Nephron progenitor cell (in vitro differentiated cells): ENCODE results near the gene IL21R.

Experiments used
- DNase-seq: peaks from one replicate; pipeline ENCODE4 v3.0.0; 2021
- H3K27ac Mint-ChIP-seq: 2 replicates; pipeline ENCODE4 v1.8.0; 2021; ENCODE audit warnings: mild to moderate bottlenecking, moderate library complexity, mixed read lengths
- H3K27me3 Mint-ChIP-seq: 2 replicates; pipeline ENCODE4 v1.8.0; 2021; ENCODE audit warnings: mild to moderate bottlenecking, low read depth, mixed read lengths; ENCODE audit not compliant: poor library complexity
- H3K36me3 Mint-ChIP-seq: 2 replicates; pipeline ENCODE4 v1.8.0; 2021; ENCODE audit warnings: low read depth, mixed read lengths
- H3K4me1 Mint-ChIP-seq: 2 replicates; pipeline ENCODE4 v1.8.0; 2021; ENCODE audit warnings: mixed read lengths
- H3K4me3 Mint-ChIP-seq: 2 replicates; pipeline ENCODE4 v1.8.0; 2021; ENCODE audit warnings: mild to moderate bottlenecking, moderate library complexity, mixed read lengths
- H3K9me3 Mint-ChIP-seq: 2 replicates; pipeline ENCODE4 v1.8.0; 2021; ENCODE audit warnings: mild to moderate bottlenecking, moderate library complexity, mixed read lengths
- TF ChIP-seq, protein P1 (sequence below): fragments of 200-600 bp; sonication (generic); IDR thresholded peaks from 2 replicates; pipeline ENCODE4 v1.5.0; 2021; ENCODE audit warnings: antibody characterized with exemption

The IL21R gene

DNA sequence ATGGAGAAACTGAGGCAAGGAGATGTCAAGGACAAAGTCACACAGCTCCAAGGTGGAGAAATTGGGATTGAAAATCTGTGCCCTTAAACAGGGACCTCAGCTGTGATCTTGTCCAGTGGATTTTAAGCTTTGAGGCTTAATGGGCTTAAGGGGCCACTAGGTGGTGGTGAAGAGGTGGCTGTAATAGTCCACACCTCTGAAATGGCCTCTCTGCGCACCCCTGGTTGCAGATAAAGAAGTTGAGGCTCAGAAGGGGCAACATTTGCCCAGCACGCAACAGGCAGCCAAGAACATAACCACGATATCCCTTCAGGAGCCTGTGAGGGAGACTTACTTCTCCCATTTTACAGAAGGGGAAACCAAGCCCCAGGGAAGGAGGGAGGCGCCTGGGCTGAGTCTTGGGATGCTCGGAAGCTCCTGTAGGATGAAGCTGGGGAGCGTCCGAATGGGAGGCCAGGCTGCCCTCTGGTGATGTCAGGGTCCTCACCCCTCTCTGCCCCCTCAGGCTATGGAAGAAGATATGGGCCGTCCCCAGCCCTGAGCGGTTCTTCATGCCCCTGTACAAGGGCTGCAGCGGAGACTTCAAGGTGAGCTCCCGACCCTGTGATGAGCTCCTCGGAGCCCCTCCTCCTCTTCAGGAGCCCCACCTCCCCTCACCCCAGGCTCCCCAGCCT lies 43.7 kb downstream of the IL21R start:
- TF ChIP-seq, protein P1, sequence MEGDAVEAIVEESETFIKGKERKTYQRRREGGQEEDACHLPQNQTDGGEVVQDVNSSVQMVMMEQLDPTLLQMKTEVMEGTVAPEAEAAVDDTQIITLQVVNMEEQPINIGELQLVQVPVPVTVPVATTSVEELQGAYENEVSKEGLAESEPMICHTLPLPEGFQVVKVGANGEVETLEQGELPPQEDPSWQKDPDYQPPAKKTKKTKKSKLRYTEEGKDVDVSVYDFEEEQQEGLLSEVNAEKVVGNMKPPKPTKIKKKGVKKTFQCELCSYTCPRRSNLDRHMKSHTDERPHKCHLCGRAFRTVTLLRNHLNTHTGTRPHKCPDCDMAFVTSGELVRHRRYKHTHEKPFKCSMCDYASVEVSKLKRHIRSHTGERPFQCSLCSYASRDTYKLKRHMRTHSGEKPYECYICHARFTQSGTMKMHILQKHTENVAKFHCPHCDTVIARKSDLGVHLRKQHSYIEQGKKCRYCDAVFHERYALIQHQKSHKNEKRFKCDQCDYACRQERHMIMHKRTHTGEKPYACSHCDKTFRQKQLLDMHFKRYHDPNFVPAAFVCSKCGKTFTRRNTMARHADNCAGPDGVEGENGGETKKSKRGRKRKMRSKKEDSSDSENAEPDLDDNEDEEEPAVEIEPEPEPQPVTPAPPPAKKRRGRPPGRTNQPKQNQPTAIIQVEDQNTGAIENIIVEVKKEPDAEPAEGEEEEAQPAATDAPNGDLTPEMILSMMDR, result no peak
- H3K36me3 Mint-ChIP-seq, result no peaks in the 10 kb centered on the region
- no peak overlapping the region for H3K4me3 Mint-ChIP-seq
- peaks cover 33% of the 10 kb centered on the region for H3K9me3 Mint-ChIP-seq
- DNase-seq, result no peak
- H3K27ac Mint-ChIP-seq, result no peak overlapping the region
- H3K27me3 Mint-ChIP-seq, result no peaks in the 10 kb centered on the region
- peaks cover 15% of the 10 kb centered on the region for H3K4me1 Mint-ChIP-seq

DNA sequence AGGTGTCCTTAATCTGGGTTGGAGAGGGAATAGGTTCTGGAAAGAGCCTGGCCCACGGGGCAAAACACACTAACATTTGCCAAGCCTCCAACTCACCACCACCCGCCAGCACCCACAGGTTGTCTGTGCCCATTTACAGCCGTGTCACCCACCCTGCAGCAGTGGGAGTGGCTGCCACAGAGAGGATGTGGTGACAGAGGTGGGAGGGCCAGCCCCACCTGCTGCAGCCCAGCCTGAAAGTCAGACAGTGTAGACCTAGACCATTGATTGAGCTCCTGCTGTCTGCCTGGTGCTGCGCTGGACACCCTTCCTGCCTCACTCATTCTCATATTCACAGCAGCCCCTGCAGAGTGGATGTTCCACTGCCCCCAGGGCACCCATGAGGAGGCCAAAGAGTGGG lies 44.7 kb downstream of the IL21R start:
- Mint-ChIP-seq H3K36me3 (no peaks in the 10 kb centered on the region), H3K9me3 (peaks cover 33% of the 10 kb centered on the region), H3K4me1 (peaks cover 23% of the 10 kb centered on the region), H3K4me3 (no peak overlapping the region), H3K27me3 (no peaks in the 10 kb centered on the region), H3K27ac (no peak overlapping the region)
- no peak for DNase-seq
- TF ChIP-seq, protein P1, result no peak

DNA sequence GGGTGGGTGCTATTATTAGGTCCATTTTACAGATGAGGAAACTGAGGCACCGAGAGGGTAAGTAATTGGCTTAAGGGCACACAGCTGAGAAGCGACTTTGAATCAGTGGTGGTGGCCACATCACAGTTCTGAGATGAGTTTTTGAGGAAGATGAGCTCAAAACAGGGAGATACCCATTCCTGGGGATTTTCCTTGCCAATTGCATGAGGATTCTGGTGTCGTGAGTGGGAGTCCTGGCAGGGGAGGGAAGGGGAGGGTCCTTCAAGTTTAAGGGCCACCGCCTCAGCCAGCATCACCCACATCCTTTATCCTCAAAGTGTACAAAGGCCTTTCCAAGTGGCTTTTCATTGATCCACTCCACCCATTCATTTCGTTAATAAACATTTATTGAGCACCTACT lies 45.3 kb downstream of the IL21R start:
- H3K4me3 Mint-ChIP-seq, result no peak overlapping the region
- H3K9me3 Mint-ChIP-seq, result peaks cover 33% of the 10 kb centered on the region
- H3K4me1 Mint-ChIP-seq, result peaks cover 29% of the 10 kb centered on the region
- no peak overlapping the region for H3K27ac Mint-ChIP-seq
- H3K27me3 Mint-ChIP-seq, result peaks cover under 1% of the 10 kb centered on the region
- TF ChIP-seq, protein P1, result no peak
- DNase-seq, result no peak
- H3K36me3 Mint-ChIP-seq, result no peaks in the 10 kb centered on the region

DNA sequence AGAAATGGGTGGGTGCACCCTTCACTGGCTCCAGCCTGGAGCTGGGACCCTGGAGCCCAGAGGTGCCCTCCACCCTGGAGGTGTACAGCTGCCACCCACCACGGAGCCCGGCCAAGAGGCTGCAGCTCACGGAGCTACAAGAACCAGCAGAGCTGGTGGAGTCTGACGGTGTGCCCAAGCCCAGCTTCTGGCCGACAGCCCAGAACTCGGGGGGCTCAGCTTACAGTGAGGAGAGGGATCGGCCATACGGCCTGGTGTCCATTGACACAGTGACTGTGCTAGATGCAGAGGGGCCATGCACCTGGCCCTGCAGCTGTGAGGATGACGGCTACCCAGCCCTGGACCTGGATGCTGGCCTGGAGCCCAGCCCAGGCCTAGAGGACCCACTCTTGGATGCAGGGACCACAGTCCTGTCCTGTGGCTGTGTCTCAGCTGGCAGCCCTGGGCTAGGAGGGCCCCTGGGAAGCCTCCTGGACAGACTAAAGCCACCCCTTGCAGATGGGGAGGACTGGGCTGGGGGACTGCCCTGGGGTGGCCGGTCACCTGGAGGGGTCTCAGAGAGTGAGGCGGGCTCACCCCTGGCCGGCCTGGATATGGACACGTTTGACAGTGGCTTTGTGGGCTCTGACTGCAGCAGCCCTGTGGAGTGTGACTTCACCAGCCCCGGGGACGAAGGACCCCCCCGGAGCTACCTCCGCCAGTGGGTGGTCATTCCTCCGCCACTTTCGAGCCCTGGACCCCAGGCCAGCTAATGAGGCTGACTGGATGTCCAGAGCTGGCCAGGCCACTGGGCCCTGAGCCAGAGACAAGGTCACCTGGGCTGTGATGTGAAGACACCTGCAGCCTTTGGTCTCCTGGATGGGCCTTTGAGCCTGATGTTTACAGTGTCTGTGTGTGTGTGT lies 46.8 kb downstream of the IL21R start:
- no peak overlapping the region for H3K27ac Mint-ChIP-seq
- H3K4me3 Mint-ChIP-seq, result no peak overlapping the region
- peaks cover 2% of the 10 kb centered on the region for H3K27me3 Mint-ChIP-seq
- peaks cover 37% of the 10 kb centered on the region for H3K9me3 Mint-ChIP-seq
- H3K36me3 Mint-ChIP-seq, result no peaks in the 10 kb centered on the region
- H3K4me1 Mint-ChIP-seq, result peaks cover 38% of the 10 kb centered on the region
- no peak for DNase-seq
- TF ChIP-seq, protein P1, result no peak

DNA sequence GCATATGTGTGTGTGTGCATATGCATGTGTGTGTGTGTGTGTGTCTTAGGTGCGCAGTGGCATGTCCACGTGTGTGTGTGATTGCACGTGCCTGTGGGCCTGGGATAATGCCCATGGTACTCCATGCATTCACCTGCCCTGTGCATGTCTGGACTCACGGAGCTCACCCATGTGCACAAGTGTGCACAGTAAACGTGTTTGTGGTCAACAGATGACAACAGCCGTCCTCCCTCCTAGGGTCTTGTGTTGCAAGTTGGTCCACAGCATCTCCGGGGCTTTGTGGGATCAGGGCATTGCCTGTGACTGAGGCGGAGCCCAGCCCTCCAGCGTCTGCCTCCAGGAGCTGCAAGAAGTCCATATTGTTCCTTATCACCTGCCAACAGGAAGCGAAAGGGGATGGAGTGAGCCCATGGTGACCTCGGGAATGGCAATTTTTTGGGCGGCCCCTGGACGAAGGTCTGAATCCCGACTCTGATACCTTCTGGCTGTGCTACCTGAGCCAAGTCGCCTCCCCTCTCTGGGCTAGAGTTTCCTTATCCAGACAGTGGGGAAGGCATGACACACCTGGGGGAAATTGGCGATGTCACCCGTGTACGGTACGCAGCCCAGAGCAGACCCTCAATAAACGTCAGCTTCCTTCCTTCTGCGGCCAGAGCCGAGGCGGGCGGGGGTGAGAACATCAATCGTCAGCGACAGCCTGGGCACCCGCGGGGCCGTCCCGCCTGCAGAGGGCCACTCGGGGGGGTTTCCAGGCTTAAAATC lies 47.6 kb downstream of the IL21R start:
- DNase-seq, result peak; percentile 27
- TF ChIP-seq, protein P1, result no peak
- Mint-ChIP-seq H3K9me3 (peaks cover 31% of the 10 kb centered on the region), H3K4me1 (peaks cover 38% of the 10 kb centered on the region), H3K36me3 (no peaks in the 10 kb centered on the region), H3K4me3 (no peak overlapping the region), H3K27ac (no peak overlapping the region), H3K27me3 (peaks cover 2% of the 10 kb centered on the region)
